Suprapubic skin (tissue), 4 donors: ENCODE measurements around the gene PARN.

Experiments
- EP300 ChIP-seq: sonication (generic); formaldehyde crosslinking; IDR thresholded peaks from one replicate; pipeline ENCODE4 v1.6.1; 2017; ENCODE audit warnings: antibody characterized with exemption
- POLR2A ChIP-seq, 2 donors: fragments of 450-650 bp; IDR thresholded peaks; one replicate each; pipeline ENCODE4 v1.6.1; 2017; ENCODE audit warnings: antibody characterized with exemption in 2 of 2, mild to moderate bottlenecking in 2 of 2, moderate library complexity in 2 of 2
- POLR2AphosphoS5 ChIP-seq, 3 donors: sonication (generic); formaldehyde crosslinking; IDR thresholded peaks; one replicate each; pipeline ENCODE4 v1.6.1; 2017; ENCODE audit warnings: antibody characterized with exemption in 3 of 3
- TF ChIP-seq, protein P1 (sequence below), 2 donors: fragments of 200-600 bp in 1 of 2; fragments of 450-650 bp in 1 of 2; sonication (generic) in 1 of 2; IDR thresholded peaks; one replicate each; pipeline ENCODE4 v1.5.1; 2016 to 2019; ENCODE audit warnings: antibody characterized with exemption in 2 of 2, mild to moderate bottlenecking in 1 of 2, moderate library complexity in 1 of 2

GRCh38 chr16:14522671-14523070, 107.4 kb downstream of the PARN start:
- TF ChIP-seq, protein P1, sequence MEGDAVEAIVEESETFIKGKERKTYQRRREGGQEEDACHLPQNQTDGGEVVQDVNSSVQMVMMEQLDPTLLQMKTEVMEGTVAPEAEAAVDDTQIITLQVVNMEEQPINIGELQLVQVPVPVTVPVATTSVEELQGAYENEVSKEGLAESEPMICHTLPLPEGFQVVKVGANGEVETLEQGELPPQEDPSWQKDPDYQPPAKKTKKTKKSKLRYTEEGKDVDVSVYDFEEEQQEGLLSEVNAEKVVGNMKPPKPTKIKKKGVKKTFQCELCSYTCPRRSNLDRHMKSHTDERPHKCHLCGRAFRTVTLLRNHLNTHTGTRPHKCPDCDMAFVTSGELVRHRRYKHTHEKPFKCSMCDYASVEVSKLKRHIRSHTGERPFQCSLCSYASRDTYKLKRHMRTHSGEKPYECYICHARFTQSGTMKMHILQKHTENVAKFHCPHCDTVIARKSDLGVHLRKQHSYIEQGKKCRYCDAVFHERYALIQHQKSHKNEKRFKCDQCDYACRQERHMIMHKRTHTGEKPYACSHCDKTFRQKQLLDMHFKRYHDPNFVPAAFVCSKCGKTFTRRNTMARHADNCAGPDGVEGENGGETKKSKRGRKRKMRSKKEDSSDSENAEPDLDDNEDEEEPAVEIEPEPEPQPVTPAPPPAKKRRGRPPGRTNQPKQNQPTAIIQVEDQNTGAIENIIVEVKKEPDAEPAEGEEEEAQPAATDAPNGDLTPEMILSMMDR (IDR thresholded peaks at IDR 0.05), result no peak
- TF ChIP-seq POLR2AphosphoS5 (IDR thresholded peaks at IDR 0.05) (no peak), EP300 (no peak), POLR2A (IDR thresholded peaks at IDR 0.05) (no peak)
